ENCODE results near the gene TMEM8B.

- no peak for TF ChIP-seq EP300 (IDR thresholded peaks at IDR 0.05)
- TF ChIP-seq POLR2A (IDR thresholded peaks at IDR 0.05) = peak in 1 of 2 donors; percentile 21
- TF ChIP-seq, protein P1, sequence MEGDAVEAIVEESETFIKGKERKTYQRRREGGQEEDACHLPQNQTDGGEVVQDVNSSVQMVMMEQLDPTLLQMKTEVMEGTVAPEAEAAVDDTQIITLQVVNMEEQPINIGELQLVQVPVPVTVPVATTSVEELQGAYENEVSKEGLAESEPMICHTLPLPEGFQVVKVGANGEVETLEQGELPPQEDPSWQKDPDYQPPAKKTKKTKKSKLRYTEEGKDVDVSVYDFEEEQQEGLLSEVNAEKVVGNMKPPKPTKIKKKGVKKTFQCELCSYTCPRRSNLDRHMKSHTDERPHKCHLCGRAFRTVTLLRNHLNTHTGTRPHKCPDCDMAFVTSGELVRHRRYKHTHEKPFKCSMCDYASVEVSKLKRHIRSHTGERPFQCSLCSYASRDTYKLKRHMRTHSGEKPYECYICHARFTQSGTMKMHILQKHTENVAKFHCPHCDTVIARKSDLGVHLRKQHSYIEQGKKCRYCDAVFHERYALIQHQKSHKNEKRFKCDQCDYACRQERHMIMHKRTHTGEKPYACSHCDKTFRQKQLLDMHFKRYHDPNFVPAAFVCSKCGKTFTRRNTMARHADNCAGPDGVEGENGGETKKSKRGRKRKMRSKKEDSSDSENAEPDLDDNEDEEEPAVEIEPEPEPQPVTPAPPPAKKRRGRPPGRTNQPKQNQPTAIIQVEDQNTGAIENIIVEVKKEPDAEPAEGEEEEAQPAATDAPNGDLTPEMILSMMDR (IDR thresholded peaks at IDR 0.05) = no peak
Observed at GRCh38 chr9:35829084-35829763, at the start of gene TMEM8B.

Measured in sigmoid colon (tissue), 4 donors.